Loucy (cell line): Measurements from ENCODE around the gene AKAP6.

ENCODE experiments used
- CTCF ChIP-seq: fragments of 200-600 bp; sonication (generic); conservative IDR thresholded peaks from 2 replicates; pipeline ENCODE4 v1.5.1; 2014; ENCODE audit warnings: mild to moderate bottlenecking, antibody characterized with exemption, low read length
- EZH2phosphoT487 ChIP-seq: fragments of 200-600 bp; IDR thresholded peaks from 2 replicates; pipeline ENCODE4 v1.6.1; 2018; ENCODE audit warnings: antibody characterized with exemption, mild to moderate bottlenecking, moderate library complexity, borderline replicate concordance

- TF ChIP-seq CTCF (no peak), EZH2phosphoT487 (no peak)
Observed at GRCh38 chr14:32618991-32619390, 289.9 kb downstream of the AKAP6 start.
